Measurements from ENCODE around the gene COA7.

Gene COA7

GRCh38 chr1:52669696-52670095, 28.5 kb downstream of the COA7 start:
- TF ChIP-seq, protein P1, sequence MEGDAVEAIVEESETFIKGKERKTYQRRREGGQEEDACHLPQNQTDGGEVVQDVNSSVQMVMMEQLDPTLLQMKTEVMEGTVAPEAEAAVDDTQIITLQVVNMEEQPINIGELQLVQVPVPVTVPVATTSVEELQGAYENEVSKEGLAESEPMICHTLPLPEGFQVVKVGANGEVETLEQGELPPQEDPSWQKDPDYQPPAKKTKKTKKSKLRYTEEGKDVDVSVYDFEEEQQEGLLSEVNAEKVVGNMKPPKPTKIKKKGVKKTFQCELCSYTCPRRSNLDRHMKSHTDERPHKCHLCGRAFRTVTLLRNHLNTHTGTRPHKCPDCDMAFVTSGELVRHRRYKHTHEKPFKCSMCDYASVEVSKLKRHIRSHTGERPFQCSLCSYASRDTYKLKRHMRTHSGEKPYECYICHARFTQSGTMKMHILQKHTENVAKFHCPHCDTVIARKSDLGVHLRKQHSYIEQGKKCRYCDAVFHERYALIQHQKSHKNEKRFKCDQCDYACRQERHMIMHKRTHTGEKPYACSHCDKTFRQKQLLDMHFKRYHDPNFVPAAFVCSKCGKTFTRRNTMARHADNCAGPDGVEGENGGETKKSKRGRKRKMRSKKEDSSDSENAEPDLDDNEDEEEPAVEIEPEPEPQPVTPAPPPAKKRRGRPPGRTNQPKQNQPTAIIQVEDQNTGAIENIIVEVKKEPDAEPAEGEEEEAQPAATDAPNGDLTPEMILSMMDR (IDR thresholded peaks at IDR 0.05; ENCODE audit: insufficient read depth, low read depth, low read length, missing control alignments): no peak
- DNase-seq (ENCODE audit: low read depth): peak; percentile 29

GRCh38 chr1:52668711-52669110, 29.4 kb downstream of the COA7 start:
- TF ChIP-seq, protein P1 (IDR thresholded peaks at IDR 0.05; ENCODE audit: insufficient read depth, low read depth, low read length, missing control alignments): no peak
- DNase-seq (ENCODE audit: low read depth): peak; percentile 76
- H3K4me3 ChIP-seq (ENCODE audit: low read length): no peak overlapping the region

More at GRCh38 chr1:52669696-52670095, 28.5 kb downstream of the COA7 start:
- H3K4me3 ChIP-seq (ENCODE audit: low read length): no peak overlapping the region

GRCh38 chr1:52667984-52668383, 30.2 kb downstream of the COA7 start:
- DNase-seq (ENCODE audit: low read depth): no peak
- TF ChIP-seq, protein P1 (IDR thresholded peaks at IDR 0.05; ENCODE audit: insufficient read depth, low read depth, low read length, missing control alignments): no peak
- no peak overlapping the region for H3K4me3 ChIP-seq (ENCODE audit: low read length)

DNA sequence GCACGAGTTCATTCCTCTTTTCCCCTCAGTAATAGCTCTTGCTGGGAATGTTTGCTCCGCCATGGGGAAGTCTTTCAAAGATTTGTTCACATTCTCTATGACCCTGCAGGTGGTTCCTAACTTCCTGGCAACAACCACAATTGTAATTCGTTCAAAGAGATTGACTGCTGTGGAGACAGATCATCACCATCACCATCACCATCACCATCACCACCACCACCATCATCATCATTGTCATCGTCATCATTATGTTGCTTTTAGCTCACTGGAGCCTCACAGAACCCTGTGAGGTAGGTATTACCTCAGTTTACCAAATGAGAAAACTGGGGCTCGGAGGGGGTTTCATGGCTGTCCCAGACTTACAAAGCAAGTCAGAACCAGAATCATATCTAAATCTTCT, 30.9 kb downstream of the COA7 start:
- TF ChIP-seq, protein P1 (IDR thresholded peaks at IDR 0.05; ENCODE audit: insufficient read depth, low read depth, low read length, missing control alignments): no peak
- H3K4me3 ChIP-seq (ENCODE audit: low read length): no peak overlapping the region
- no peak for DNase-seq (ENCODE audit: low read depth)

GRCh38 chr1:52665006-52665941, 32.9 kb downstream of the COA7 start:
- TF ChIP-seq, protein P1 (IDR thresholded peaks at IDR 0.05; ENCODE audit: insufficient read depth, low read depth, low read length, missing control alignments): no peak
- no peak overlapping the region for H3K4me3 ChIP-seq (ENCODE audit: low read length)
- peak; percentile 95 for DNase-seq (ENCODE audit: low read depth)

GRCh38 chr1:52663716-52664115, 34.4 kb downstream of the COA7 start:
- DNase-seq (ENCODE audit: low read depth): peak; percentile 46
- TF ChIP-seq, protein P1 (IDR thresholded peaks at IDR 0.05; ENCODE audit: insufficient read depth, low read depth, low read length, missing control alignments): no peak
- no peak overlapping the region for H3K4me3 ChIP-seq (ENCODE audit: low read length)
